AG09309 (cell line): ENCODE data around the gene TGM6.

Experiments used
- DNase-seq: peaks from one replicate; pipeline ENCODE4 v3.0.0-alpha.2; 2010; ENCODE audit warnings: low read depth
- H3K4me3 ChIP-seq: 2 replicates; pipeline ENCODE4 v1.5.1; 2011; ENCODE audit warnings: mild to moderate bottlenecking, low read depth, low read length, moderate library complexity; ENCODE audit not compliant: control insufficient read depth
- TF ChIP-seq, protein P1 (sequence below): IDR thresholded peaks from 2 replicates; pipeline ENCODE4 v1.5.1; 2011; ENCODE audit warnings: mild to moderate bottlenecking, low read depth, low read length, inconsistent platforms; ENCODE audit not compliant: insufficient read depth, control insufficient read depth; ENCODE audit errors: missing control alignments

Gene TGM6

GRCh38 chr20:2368621-2369020 is 12.1 kb upstream of the TGM6 start:
- DNase-seq, result no peak
- TF ChIP-seq, protein P1, sequence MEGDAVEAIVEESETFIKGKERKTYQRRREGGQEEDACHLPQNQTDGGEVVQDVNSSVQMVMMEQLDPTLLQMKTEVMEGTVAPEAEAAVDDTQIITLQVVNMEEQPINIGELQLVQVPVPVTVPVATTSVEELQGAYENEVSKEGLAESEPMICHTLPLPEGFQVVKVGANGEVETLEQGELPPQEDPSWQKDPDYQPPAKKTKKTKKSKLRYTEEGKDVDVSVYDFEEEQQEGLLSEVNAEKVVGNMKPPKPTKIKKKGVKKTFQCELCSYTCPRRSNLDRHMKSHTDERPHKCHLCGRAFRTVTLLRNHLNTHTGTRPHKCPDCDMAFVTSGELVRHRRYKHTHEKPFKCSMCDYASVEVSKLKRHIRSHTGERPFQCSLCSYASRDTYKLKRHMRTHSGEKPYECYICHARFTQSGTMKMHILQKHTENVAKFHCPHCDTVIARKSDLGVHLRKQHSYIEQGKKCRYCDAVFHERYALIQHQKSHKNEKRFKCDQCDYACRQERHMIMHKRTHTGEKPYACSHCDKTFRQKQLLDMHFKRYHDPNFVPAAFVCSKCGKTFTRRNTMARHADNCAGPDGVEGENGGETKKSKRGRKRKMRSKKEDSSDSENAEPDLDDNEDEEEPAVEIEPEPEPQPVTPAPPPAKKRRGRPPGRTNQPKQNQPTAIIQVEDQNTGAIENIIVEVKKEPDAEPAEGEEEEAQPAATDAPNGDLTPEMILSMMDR, result no peak
- no peak overlapping the region for H3K4me3 ChIP-seq

GRCh38 chr20:2373098-2373497 is 7.6 kb upstream of the TGM6 start:
- DNase-seq, result no peak
- no peak overlapping the region for H3K4me3 ChIP-seq
- TF ChIP-seq, protein P1, result no peak

DNA sequence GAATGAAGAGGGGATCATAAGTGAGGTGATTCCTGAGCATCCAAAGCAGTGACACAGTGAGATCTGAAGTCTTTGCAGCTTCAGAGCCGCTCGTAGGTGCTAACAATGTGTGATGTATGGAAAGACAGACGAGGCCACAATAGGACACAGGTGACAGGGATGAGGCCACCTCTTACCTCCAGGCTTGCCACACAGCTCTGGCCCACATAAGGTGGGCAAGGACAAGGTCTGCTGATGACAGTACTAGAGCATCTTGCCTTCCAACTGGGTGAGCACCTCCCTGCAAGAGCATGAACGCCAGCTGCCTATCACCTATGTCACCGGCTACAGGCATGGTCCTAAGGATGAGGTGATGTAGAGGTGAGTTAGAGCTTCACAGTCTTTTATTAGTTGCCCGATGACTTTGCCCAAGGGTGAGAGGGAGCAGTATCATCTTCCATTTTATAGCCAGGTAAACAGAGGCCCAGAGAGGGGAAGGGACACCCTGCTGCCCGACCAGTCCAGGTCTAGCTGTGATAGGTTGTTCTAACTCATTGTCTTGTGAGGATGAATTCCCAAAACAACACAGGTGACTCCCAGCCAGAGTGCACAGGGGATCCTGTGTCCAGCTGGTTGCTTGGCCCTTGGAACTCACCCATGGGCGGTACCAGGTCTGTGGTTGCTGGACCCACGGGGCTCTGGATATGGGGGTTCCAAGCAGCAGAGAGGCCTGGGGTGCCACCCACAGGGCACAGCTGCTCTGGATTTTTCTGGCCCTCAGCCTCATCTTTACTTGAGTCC is 6.2 kb upstream of the TGM6 start:
- TF ChIP-seq, protein P1, result no peak
- H3K4me3 ChIP-seq, result no peak overlapping the region
- no peak for DNase-seq

DNA sequence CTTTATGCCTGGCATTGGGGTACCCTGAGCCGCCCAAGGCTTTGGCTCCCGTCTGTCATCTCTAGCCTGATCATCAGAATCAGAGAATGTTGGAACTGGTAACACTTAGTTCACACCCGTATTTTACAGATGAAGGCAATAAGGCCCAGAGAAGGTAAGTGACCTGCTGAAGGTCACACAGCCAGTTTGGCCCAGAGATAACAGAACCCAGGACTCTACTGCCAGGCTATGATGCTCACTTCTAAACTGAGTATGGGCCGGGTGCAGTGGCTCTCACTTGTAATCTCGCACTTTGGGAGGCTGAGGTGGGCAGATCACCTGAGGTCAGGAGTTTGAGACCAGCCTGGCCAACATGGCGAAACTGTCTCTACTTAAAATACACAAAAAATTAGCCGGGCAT is 1.8 kb upstream of the TGM6 start:
- TF ChIP-seq, protein P1, result no peak
- H3K4me3 ChIP-seq, result no peak overlapping the region
- no peak for DNase-seq

DNA sequence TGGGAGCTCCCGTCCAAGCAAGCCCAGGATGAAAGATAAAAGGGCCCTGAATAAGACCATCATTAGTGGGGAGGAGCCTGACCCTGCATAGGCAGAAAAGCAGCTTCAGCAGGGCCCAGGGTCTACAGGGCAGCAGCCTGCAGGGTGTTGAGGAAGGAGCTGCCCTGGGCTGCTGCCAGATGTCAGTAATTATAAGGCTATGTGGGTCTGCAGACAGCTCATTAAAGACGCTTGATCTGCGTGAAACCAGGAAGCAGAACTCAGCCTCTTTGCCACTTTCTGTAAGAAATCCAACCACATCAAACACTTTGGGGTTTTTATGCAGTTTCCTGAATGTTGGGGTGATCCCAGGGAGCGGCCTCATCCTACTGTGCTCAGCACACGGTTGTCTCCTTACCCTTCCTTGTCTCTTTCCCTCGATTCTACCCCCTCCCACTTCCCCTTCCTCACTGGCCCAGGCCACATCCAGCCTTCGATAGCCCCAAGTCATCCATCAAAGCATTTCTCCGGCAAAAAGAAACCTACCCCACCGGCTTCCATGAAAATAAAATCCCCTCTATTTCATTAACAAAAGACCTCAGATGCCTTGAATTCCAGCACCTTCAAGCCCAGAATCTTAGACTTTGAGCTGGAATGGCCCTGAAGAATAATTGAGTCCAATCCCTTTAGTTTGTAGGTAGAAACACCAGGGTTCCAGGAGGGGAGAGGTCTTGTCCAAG is 1.0 kb upstream of the TGM6 start:
- no peak overlapping the region for H3K4me3 ChIP-seq
- TF ChIP-seq, protein P1, result no peak
- DNase-seq, result no peak

GRCh38 chr20:2381303-2381702 is 602 bp downstream of the TGM6 start:
- DNase-seq, result no peak
- H3K4me3 ChIP-seq, result no peak overlapping the region
- TF ChIP-seq, protein P1, result no peak
